Astrocyte of the cerebellum (primary cell): Measurements from ENCODE around the gene FILIP1L.
"Not testable (repeated sequence)": the region's sequence is repeated elsewhere in the genome, so short reads cannot be mapped to it uniquely, and the experiment has no call there.

Experiments
- DNase-seq: peaks from one replicate; pipeline ENCODE4 v3.0.0-alpha.2; 2011; ENCODE audit warnings: low read depth
- H3K4me3 ChIP-seq: 2 replicates; pipeline ENCODE4 v1.5.1; 2011; ENCODE audit warnings: mild to moderate bottlenecking, low read depth, low read length, moderate library complexity
- in situ Hi-C: cut with HindIII; loops from 2 replicates; pipeline ENCODE4 v1.10.0; 2017; ENCODE audit warnings: low sequenced_read_pairs
- TF ChIP-seq, protein P1 (sequence below): IDR thresholded peaks from 2 replicates; pipeline ENCODE4 v1.5.1; 2012; ENCODE audit warnings: low read length, low read depth, moderate library complexity, mild to moderate bottlenecking; ENCODE audit errors: missing control alignments

FILIP1L gene

DNA sequence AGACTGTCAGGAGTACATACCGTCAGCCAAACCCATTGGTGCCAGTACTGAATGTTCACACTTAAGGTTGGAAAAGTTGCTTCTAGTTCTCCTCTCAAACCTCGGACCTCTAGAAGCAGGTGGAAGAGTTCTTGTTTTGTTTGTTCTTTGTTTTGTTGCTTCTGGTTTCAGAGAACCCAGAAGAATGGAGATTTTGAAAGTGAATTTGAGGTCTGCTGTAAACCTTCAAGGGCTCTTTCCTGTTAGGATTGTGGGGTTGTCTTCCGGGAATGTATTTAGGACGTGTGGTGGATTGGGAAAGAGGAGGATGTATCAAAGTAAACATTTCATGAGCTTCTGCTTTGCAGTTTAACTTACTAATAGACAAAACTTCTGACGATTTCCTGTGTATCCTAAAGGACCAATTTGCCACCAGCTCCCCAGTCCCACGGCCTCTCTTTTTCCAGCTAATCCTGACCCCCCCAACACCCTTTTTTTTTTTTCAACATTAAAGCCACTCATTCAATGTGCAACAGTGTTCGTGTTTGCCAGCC is 50.3 kb downstream of the FILIP1L start:
- TF ChIP-seq, protein P1, sequence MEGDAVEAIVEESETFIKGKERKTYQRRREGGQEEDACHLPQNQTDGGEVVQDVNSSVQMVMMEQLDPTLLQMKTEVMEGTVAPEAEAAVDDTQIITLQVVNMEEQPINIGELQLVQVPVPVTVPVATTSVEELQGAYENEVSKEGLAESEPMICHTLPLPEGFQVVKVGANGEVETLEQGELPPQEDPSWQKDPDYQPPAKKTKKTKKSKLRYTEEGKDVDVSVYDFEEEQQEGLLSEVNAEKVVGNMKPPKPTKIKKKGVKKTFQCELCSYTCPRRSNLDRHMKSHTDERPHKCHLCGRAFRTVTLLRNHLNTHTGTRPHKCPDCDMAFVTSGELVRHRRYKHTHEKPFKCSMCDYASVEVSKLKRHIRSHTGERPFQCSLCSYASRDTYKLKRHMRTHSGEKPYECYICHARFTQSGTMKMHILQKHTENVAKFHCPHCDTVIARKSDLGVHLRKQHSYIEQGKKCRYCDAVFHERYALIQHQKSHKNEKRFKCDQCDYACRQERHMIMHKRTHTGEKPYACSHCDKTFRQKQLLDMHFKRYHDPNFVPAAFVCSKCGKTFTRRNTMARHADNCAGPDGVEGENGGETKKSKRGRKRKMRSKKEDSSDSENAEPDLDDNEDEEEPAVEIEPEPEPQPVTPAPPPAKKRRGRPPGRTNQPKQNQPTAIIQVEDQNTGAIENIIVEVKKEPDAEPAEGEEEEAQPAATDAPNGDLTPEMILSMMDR: no peak
- no peak overlapping the region for H3K4me3 ChIP-seq
- DNase-seq: no peak
- in situ Hi-C loops: no loop called here

DNA sequence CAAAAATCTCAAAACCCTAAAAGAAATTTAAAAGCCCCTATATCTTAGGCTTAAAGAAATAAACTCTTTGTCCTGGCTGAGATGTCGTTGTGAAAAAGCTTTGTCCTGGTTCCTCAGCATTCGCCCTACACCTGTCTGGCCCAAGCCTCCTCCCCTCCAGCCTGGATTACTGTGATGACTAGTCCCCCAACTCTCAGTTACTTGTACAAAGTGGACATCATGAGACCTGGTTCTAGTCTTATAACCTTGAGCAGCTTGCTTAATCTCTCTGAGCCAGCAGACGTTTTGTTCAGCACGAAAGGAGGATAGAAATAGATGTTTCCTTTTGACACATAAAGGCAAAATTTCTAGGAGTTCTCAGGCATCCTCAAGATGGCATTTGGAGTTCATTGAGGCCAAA is 51.6 kb downstream of the FILIP1L start:
- TF ChIP-seq, protein P1: no peak
- in situ Hi-C loops: no loop called here
- no peak for DNase-seq
- no peak overlapping the region for H3K4me3 ChIP-seq

DNA sequence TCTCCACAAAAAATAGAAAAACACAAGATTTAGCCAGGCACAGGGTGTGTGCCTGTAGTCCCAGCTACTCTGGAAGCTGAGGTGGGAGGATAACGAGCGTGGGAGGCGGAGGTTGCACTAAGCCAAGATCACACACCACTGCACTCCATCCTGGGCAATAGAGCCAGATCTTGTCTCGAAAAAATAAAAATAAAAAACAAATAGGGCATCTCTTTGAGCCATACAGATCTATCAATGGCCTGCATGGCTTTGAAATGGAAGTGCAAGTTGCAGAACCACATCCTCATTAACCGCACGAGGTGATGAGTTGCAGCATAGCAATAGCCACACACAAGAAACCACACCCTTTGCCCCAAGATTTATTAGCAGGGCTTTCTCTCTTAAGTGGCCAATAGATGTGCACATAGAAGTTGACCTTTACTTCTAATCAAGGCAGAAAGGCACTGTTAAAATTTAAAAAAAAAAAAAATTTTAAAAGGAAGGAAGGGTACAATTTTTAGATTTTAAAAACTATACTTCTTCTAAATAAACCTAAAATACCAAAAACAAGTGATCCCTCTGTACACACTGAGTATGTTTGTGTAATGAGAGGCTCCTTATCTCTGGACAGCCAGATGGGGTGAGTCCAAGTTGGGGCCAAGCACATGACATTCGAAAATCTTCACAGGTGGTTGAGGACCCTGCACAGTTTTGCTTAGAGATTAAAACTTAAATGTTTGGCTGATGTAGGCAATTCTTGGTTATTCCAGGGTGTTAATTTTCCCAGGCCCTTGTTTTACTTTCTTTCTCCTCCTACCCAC is 53.4 kb downstream of the FILIP1L start:
- H3K4me3 ChIP-seq: no peak overlapping the region
- TF ChIP-seq, protein P1: no peak
- in situ Hi-C loops: no loop called here
- no peak for DNase-seq

DNA sequence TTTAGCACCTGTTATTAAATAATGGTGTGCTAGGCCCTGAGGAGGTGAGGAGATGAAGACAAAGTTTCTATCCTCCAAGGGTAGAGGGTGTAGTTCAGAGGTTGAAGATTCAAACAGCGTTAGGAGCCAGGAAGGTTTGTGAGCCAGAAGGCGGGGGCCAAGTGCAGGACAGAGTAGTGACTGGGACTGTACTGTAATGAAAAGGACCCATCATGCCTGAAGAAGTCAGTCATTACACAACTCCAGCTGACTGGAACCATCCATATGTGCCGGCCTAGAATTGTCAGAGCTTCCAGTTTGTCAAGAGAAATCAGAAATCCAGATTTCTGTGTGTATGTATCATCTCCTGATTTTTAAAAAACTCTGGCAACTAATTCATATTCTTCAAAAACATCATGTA is 54.8 kb downstream of the FILIP1L start:
- no peak overlapping the region for H3K4me3 ChIP-seq
- in situ Hi-C loops: no loop called here
- no peak for DNase-seq
- TF ChIP-seq, protein P1: no peak

DNA sequence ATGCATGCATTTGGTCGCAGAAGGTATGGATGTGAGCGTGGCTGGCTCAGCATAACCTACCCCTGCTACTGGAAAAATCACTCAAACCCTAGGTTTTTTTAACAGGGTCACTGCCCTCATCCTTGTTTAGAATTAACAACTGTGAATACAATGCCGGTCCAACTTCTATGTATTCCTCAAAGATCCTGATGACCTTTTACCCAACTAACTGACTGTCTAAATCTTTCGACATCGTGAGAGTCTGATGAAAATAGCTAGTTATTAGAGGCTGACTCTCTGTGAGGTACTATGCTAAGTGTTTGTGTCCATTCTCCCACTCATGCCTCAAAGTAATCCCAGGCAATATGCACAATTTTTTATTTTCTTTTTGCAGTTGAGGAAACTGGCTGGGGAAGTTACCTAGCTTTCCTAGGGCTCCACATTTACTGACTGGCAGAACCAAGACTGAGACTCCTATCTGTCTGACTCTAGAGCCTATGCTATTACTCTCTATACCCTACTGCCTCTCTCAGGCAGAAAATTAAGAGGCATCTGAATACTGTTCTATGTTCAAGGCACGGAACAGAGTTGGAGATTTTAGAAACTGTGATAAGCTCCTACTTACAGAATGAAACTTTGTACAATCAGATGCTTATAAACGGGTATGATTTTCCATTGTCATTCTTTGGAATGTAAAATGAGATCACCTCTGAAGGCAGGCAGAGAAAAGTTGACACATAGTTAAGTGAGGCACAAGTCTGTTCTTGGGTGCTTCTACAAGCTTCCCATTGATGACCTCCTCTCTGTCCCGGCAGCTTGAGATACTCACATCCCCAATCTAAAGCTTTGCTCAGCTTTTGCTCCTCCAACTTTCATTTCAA is 56.4 kb downstream of the FILIP1L start:
- in situ Hi-C loops: no loop called here
- TF ChIP-seq, protein P1: no peak
- no peak for DNase-seq
- H3K4me3 ChIP-seq: no peak overlapping the region

DNA sequence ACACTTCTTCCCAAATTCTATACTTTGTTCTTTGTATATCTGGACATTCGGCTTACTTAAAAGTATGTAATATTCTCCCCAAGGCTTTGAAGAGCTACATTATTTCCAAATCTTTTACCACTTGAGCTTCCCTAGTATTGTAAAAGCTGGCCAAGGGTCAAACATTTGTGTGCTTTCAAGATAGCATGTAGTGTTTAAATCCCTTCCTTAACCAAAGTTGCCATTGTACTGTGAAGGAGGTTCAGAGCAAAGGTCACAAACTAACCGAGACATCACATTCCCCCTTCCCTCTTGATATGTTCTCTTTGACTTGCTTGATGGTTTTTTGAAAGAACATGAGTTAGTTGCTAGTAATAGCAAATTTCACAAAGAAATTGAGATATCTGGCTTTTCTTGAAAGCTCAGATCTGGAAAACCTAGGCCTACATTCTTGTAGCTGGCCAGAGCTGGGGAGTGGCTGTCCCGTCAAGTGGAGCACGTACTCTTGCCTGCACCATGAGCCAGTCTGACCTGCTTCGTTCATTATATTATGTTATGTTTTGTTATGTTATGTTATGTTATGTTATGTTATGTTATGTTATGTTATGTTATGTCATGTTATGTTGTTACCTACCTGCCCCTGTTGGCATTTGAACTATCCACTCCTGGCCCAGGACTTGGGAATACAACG is 60.2 kb downstream of the FILIP1L start:
- in situ Hi-C loops: no loop called here

DNA sequence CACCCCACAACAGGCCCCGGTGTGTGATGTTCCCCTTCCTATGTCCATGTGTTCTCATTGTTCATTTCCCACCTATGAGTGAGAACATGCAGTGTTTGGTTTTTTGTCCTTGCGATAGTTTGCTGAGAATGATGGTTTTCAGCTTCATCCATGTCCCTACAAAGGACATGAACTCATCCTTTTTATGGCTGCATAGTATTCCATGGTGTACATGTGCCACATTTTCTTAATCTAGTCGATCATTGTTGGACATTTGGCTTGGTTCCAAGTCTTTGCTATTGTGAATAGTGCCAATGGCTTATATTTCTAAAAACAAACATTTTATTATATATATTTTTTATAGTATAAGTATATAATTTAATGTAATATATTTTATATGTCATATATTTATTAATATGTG is 62.8 kb downstream of the FILIP1L start:
- in situ Hi-C loops, DNase-seq: not testable (repeated sequence)

More for the DNA sequence above, 60.2 kb downstream of the FILIP1L start:
- no peak overlapping the region for H3K4me3 ChIP-seq
- DNase-seq: no peak
- TF ChIP-seq, protein P1: no peak

More for the DNA sequence above, 62.8 kb downstream of the FILIP1L start:
- H3K4me3 ChIP-seq: not testable (repeated sequence)
